Omental fat pad (tissue), 4 donors: Measurements from ENCODE around the gene IL20. TPM values are rescaled to one million over a fixed set of nuclear protein-coding genes. Genes with fewer than 3 reads are reported as not detected.
"Not testable (repeated sequence)": the region's sequence is repeated elsewhere in the genome, so short reads cannot be mapped to it uniquely, and the experiment has no call there.

ENCODE experiments used
- ATAC-seq: fragments of 150-250 bp; one replicate; pipeline ENCODE4 v1.9.1; 2016; ENCODE audit warnings: mild to moderate bottlenecking, moderate library complexity; ENCODE audit not compliant: low FRiP score
- DNase-seq: peaks from one replicate; pipeline ENCODE4 v3.0.0-alpha.2; 2019; ENCODE audit warnings: low spot score
- CTCF ChIP-seq, 3 donors: fragments of 450-650 bp; IDR thresholded peaks; one replicate each; pipeline ENCODE4 v1.5.1; 2016 to 2017; ENCODE audit warnings: antibody characterized with exemption in 3 of 3, mild to moderate bottlenecking in 3 of 3, moderate library complexity in 2 of 3
- total RNA-seq, 4 donors: library from RNA; depleted of rRNA; stranded (reverse); fragments of >200 nt; gene quantifications; one replicate each; pipeline ENCODE4 v1.1.0, GENCODE V29; 2016

The IL20 gene
- total RNA-seq, 4 donors from 2014 or later, result 0.82 to 8.6 (median 8.2) TPM; not detected in 1

DNA sequence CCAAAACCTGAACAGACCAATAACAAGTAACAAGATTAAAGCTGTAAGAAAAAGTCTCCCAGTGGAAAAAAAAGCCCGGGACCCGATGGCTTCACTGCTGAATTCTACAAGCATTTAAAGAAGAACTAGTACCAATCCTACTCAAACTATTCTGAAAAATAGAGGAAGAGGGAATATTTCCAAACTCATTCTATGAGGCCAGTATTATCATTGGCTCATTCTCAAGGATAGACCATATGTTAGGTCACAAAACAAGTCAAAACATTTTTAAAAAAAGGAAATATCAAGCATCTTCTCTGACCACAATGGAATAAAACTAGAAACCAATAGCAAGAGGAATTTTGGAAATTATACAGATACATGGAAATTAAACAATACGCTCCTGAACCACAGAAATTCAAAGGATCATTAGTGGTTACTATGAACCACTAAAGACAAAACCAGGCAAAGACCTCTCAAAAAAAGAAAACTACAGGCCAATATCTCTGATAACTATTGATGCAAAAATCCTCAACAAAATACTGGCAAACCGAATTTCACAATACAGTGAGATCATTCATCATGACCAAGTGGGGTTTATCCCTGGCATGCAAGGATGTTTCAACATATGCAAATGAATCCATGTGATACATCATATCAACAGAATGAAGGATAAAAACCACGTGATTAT, 13.9 kb upstream of the IL20 start:
- TF ChIP-seq CTCF (IDR thresholded peaks at IDR 0.05), result no peak
- DNase-seq, result no peak
- no peak for ATAC-seq

- not testable (repeated sequence) for DNase-seq, ATAC-seq
These were observed 12.8 kb upstream of the IL20 start for GRCh38 chr1:206852662-206853061.

DNA sequence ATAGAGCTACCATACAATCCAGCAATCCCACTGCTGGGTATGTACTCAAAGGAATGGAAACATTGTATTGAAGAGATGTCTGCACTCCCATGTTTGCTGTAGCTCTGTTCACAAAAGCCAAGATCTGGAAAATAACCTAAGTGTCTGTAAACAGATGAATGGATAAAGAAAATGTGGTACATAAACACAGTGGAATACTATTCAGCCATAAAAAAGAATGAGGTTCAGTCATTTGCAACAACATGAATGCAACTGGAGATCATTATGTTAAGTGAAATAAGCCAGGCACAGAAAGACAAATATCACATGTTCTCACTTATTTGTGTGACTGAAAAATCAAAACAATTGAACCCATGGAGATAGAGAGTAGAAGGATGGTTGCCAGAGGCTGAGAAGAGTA, 11.7 kb upstream of the IL20 start:
- not testable (repeated sequence) for DNase-seq, ATAC-seq

DNA sequence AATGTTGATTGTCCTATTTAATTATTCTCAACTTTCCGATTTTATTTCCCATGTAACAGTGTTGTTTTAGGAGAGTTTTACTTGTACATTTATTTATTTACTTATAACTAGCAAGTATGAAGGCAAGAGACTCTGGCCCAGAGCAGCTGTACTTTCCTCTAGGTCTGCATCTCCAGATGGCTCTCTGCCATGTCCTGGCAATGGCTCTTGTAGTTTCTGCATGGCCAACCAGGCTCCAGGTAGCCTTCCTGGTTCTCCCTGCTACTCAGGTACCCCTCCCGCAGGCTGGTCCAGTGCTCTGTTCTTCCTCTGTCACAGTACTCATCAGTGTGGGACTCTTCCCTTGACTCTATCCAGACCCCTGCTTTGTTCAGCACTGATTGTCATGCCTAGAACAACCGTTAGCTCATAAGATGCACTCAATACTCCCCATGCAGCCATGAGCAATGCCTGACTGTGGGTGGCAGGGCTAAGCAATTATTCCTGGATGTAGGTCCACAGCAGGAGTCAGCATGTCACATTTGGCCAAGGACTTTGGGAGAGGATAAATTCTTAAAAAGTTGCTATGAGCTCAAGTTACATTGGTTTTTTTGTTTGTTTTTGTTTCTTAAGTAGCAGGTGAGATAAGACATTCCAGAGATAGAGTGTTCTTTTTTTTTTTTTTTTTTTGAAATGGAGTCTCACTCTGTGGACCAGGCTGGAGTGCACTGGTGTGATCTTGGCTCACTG, 10.9 kb upstream of the IL20 start:
- no peak for ATAC-seq
- no peak for TF ChIP-seq CTCF (IDR thresholded peaks at IDR 0.05)
- DNase-seq, result no peak

DNA sequence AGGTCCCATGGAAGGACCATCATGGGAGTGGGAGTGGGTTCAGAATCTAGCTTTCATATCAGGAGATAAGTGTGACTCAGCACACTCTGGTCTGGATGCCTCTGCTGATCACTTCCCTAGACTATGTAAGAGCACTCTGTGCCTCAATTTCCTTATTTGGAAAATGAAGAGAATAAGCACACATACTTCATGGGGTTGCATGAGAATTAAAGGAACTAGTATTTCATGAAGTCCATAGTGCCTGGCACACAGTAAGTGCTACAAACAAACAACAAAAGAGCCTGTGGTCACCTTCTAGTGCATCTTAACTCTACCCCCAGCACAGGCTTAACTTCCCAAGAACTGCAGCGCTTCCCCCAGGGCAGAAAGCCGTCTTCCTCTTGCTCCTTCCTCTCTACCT, 9.6 kb upstream of the IL20 start:
- no peak for DNase-seq
- ATAC-seq, result no peak
- no peak for TF ChIP-seq CTCF (IDR thresholded peaks at IDR 0.05)

DNA sequence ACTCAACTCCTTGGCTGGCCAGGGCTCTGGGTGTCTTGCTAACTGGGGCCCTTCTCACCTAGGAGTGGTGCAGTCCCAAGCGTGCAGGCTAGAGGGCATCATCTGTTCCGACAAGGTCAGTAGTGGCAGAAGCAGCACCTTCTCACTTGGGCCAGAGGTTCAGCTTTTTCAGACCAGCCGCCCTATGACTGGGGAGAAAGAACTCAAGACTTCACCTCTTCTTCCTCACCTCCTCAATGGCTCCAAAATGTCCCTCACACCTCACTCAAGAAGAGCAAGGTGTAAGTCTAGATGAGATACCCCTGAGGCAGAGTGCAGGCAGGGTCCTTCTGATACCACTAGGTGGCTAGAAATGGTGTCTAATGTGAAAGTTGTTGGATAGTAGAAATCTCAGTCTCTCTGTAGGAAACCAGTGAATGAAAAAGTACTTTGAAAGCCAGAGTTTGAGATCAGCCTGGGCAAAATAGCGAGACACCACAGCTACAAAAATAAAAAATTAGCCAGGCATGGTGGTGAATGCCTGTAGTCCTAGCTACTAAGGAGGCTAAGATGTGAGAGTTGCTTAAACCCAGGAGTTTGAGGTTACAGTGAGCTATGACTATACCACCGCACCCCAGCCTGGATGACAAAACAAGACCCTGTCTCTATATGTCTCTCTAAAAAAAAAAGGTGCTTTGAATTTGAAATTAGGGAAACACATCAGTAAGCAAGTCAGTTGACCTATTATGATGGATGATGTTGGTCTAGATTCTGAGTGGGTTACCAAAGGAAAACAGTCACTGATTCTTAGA, 8.6 kb upstream of the IL20 start:
- ATAC-seq (no peak), DNase-seq (no peak)
- no peak for TF ChIP-seq CTCF (IDR thresholded peaks at IDR 0.05)

DNA sequence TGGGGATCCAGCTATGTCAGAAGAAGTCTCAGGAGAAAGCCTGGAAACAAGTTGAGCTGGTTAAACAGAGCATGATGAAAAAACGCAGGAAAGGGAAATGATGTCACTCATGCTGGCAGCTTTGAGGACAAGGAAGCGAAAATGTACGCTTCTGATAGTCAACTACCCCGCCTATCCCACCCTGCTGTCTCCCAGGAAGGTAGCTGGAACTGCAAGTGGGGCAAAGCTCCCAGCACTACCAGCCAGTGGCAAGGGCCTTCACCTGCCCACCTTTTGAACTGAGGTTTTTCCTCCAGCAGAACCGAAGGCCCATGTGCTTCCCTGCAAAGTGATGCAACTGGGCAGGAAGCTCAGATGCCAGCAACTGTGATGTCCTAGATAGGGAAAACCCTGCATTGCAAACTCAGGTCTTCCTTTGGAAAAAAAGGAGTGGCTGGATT, 6.3 kb upstream of the IL20 start:
- TF ChIP-seq CTCF (IDR thresholded peaks at IDR 0.05), result no peak
- DNase-seq (no peak), ATAC-seq (no peak)
